HEK293T (cell line): ENCODE measurements around the gene HS6ST1.

ENCODE experiments used
- CTCF ChIA-PET: fragments of 350-600 bp; formaldehyde crosslinking; extraction: SDS; loops from one replicate; lab custom pipeline; 2021; ENCODE audit warnings: antibody characterized with exemption, inconsistent platforms; lab: Yijun Ruan, JAX
- POLR2A ChIA-PET: fragments of 350-600 bp; formaldehyde crosslinking; extraction: SDS; loops from one replicate; lab custom pipeline; 2020; ENCODE audit warnings: antibody characterized with exemption, inconsistent platforms; lab: Yijun Ruan, JAX
- DNase-seq: peaks from one replicate; pipeline ENCODE4 v3.0.0; 2012; ENCODE audit warnings: mixed read lengths; ENCODE audit errors: extremely low spot score
- ARNT ChIP-seq: fragments of 450-650 bp; IDR thresholded peaks from 2 replicates; pipeline ENCODE4 v1.6.1; 2017; ENCODE audit warnings: mild to moderate bottlenecking
- BHLHE40 ChIP-seq: fragments of 450-650 bp; IDR thresholded peaks from 2 replicates; pipeline ENCODE4 v1.6.1; 2016; ENCODE audit warnings: mild to moderate bottlenecking, moderate library complexity, borderline replicate concordance
- CTBP1 ChIP-seq: fragments of 450-650 bp; IDR thresholded peaks from 2 replicates; pipeline ENCODE4 v1.6.1; 2016; ENCODE audit warnings: borderline replicate concordance
- ELF4 ChIP-seq: fragments of 450-650 bp; IDR thresholded peaks from 2 replicates; pipeline ENCODE4 v1.6.1; 2017; ENCODE audit warnings: antibody characterized with exemption
- FOXA1 ChIP-seq: fragments of 450-650 bp; IDR thresholded peaks from 2 replicates; pipeline ENCODE4 v1.6.1; 2016; ENCODE audit warnings: mild to moderate bottlenecking
- FOXK2 ChIP-seq: fragments of 450-650 bp; IDR thresholded peaks from 2 replicates; pipeline ENCODE4 v1.6.1; 2016; ENCODE audit warnings: mild to moderate bottlenecking
- FOXM1 ChIP-seq: fragments of 450-650 bp; IDR thresholded peaks from 2 replicates; pipeline ENCODE4 v1.6.1; 2017; ENCODE audit warnings: mild to moderate bottlenecking, borderline replicate concordance
- HDGF ChIP-seq: fragments of 450-650 bp; IDR thresholded peaks from 2 replicates; pipeline ENCODE4 v1.6.1; 2017; ENCODE audit warnings: antibody characterized with exemption, borderline replicate concordance
- L3MBTL2 ChIP-seq: fragments of 450-650 bp; conservative IDR thresholded peaks from 2 replicates; pipeline ENCODE4 v1.6.1; 2016; ENCODE audit warnings: mild to moderate bottlenecking
- LEF1 ChIP-seq: fragments of 450-650 bp; IDR thresholded peaks from 2 replicates; pipeline ENCODE4 v1.6.1; 2017; ENCODE audit warnings: mild to moderate bottlenecking, borderline replicate concordance
- NFRKB ChIP-seq: fragments of 450-650 bp; IDR thresholded peaks from 2 replicates; pipeline ENCODE4 v1.6.1; 2016; ENCODE audit warnings: mild to moderate bottlenecking, moderate library complexity
- PKNOX1 ChIP-seq: fragments of 450-650 bp; IDR thresholded peaks from 2 replicates; pipeline ENCODE4 v1.6.1; 2016
- SP1 ChIP-seq: fragments of 450-650 bp; IDR thresholded peaks from 2 replicates; pipeline ENCODE4 v1.6.1; 2017
- SUZ12 ChIP-seq: fragments of 450-650 bp; IDR thresholded peaks from 2 replicates; pipeline ENCODE4 v1.6.1; 2016; ENCODE audit warnings: mild to moderate bottlenecking
- TARDBP ChIP-seq: fragments of 450-650 bp; IDR thresholded peaks from 2 replicates; pipeline ENCODE4 v1.6.1; 2016
- ZNF384 ChIP-seq: fragments of 450-650 bp; IDR thresholded peaks from 2 replicates; pipeline ENCODE4 v1.6.1; 2016

The HS6ST1 gene

GRCh38 chr2:128286905-128287779, 31.5 kb downstream of the HS6ST1 start:
- ChIA-PET POLR2A (no interaction called here), CTCF (no interaction called here)
- TF ChIP-seq TARDBP, result no peak
- no peak for TF ChIP-seq PKNOX1
- no peak for TF ChIP-seq FOXK2
- DNase-seq, result no peak

GRCh38 chr2:128286011-128286721, 32.5 kb downstream of the HS6ST1 start:
- CTCF ChIA-PET, result no interaction called here
- TF ChIP-seq FOXM1 (no peak), NFRKB (no peak), TARDBP (no peak), PKNOX1 (no peak)
- no peak for DNase-seq
- POLR2A ChIA-PET, result no interaction called here

GRCh38 chr2:128285329-128285931, 33.2 kb downstream of the HS6ST1 start:
- DNase-seq, result no peak
- ChIA-PET CTCF (no interaction called here), POLR2A (no interaction called here)
- TF ChIP-seq ELF4 (no peak), FOXA1 (no peak), SP1 (no peak), FOXK2 (no peak), ARNT (no peak), SUZ12 (no peak), L3MBTL2 (no peak), LEF1 (no peak), FOXM1 (no peak), PKNOX1 (no peak), TARDBP (no peak), HDGF (no peak), ZNF384 (no peak)

GRCh38 chr2:128284841-128285240, 33.8 kb downstream of the HS6ST1 start:
- ChIA-PET POLR2A (no interaction called here), CTCF (no interaction called here)
- DNase-seq, result no peak
- no peak for TF ChIP-seq LEF1
- TF ChIP-seq SUZ12, result no peak
- TF ChIP-seq BHLHE40, result no peak
- no peak for TF ChIP-seq FOXA1
- TF ChIP-seq ELF4, result no peak
- TF ChIP-seq FOXM1, result no peak
- no peak for TF ChIP-seq HDGF
- no peak for TF ChIP-seq TARDBP
- TF ChIP-seq NFRKB, result no peak
- no peak for TF ChIP-seq L3MBTL2
- TF ChIP-seq SP1, result no peak

GRCh38 chr2:128284037-128284441, 34.6 kb downstream of the HS6ST1 start:
- DNase-seq, result no peak
- TF ChIP-seq NFRKB, result no peak
- no peak for TF ChIP-seq ARNT
- TF ChIP-seq PKNOX1, result no peak
- TF ChIP-seq LEF1, result no peak
- TF ChIP-seq CTBP1, result no peak
- TF ChIP-seq ZNF384, result no peak
- no peak for TF ChIP-seq BHLHE40
- TF ChIP-seq TARDBP, result no peak
- TF ChIP-seq SP1, result no peak
- TF ChIP-seq FOXA1, result no peak
- no peak for TF ChIP-seq ELF4
- no peak for TF ChIP-seq L3MBTL2
- POLR2A ChIA-PET, result no interaction called here
- CTCF ChIA-PET, result no interaction called here
